Measurements from ENCODE around the gene TINAG.

DNA sequence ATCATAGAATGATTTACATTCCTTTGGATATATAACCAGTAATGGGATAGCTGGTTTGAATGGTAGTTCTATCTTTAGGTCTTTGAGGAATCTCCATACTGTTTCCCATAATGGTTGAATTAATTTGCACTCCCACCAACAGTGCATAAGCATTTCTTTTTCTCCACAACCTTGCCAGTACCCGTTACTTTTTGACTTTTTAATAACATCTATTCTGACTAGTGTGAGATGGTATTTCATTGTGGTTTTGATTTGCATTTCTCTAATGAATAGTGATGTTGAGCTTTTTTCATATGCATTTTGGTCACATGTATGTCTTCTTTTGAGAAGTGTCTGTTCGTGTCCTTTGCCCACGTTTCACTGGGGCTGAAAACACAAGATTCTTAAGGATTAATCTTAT lies 107.3 kb downstream of the TINAG start:
- TF ChIP-seq, protein P1, sequence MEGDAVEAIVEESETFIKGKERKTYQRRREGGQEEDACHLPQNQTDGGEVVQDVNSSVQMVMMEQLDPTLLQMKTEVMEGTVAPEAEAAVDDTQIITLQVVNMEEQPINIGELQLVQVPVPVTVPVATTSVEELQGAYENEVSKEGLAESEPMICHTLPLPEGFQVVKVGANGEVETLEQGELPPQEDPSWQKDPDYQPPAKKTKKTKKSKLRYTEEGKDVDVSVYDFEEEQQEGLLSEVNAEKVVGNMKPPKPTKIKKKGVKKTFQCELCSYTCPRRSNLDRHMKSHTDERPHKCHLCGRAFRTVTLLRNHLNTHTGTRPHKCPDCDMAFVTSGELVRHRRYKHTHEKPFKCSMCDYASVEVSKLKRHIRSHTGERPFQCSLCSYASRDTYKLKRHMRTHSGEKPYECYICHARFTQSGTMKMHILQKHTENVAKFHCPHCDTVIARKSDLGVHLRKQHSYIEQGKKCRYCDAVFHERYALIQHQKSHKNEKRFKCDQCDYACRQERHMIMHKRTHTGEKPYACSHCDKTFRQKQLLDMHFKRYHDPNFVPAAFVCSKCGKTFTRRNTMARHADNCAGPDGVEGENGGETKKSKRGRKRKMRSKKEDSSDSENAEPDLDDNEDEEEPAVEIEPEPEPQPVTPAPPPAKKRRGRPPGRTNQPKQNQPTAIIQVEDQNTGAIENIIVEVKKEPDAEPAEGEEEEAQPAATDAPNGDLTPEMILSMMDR (IDR thresholded peaks at IDR 0.05), result no peak
- TF ChIP-seq POLR2A (IDR thresholded peaks at IDR 0.05), result no peak

Data from adrenal gland (tissue), 5 donors.